BLaER1 (cell line): ENCODE measurements around the gene POLR2H.

ENCODE experiments used
- H3K27ac ChIP-seq: shearing (Covaris generic); formaldehyde crosslinking; 2 replicates; pipeline ENCODE4 v1.8.1; 2022
- H3K27me3 ChIP-seq: shearing (Covaris generic); formaldehyde crosslinking; 2 replicates; pipeline ENCODE4 v1.8.1; 2022
- H3K36me3 ChIP-seq: shearing (Covaris generic); formaldehyde crosslinking; 2 replicates; pipeline ENCODE4 v1.8.1; 2022
- H3K4me1 ChIP-seq: shearing (Covaris generic); formaldehyde crosslinking; 2 replicates; pipeline ENCODE4 v1.8.1; 2022
- H3K4me2 ChIP-seq: shearing (Covaris generic); formaldehyde crosslinking; 2 replicates; pipeline ENCODE4 v1.8.1; 2022
- H3K4me3 ChIP-seq: shearing (Covaris generic); formaldehyde crosslinking; 2 replicates; pipeline ENCODE4 v1.8.1; 2022
- H3K9ac ChIP-seq: shearing (Covaris generic); formaldehyde crosslinking; 2 replicates; pipeline ENCODE4 v1.8.1; 2022
- H3K9me3 ChIP-seq: shearing (Covaris generic); formaldehyde crosslinking; 2 replicates; pipeline ENCODE4 v1.8.1; 2022
- H4K20me1 ChIP-seq: shearing (Covaris generic); formaldehyde crosslinking; 2 replicates; pipeline ENCODE4 v1.8.1; 2022
- Cebpa-rat ChIP-seq: shearing (Covaris generic); IDR thresholded peaks from 2 replicates; pipeline ENCODE4 v1.8.1; 2022

The POLR2H gene

GRCh38 chr3:184366619-184367289, 5.2 kb downstream of the POLR2H start:
- H3K9me3 ChIP-seq = no peaks in the 10 kb centered on the region
- no peaks in the 10 kb centered on the region for H3K27me3 ChIP-seq
- H4K20me1 ChIP-seq = peaks cover 58% of the 10 kb centered on the region
- peaks cover 59% of the 10 kb centered on the region for H3K36me3 ChIP-seq
- peaks cover 18% of the 10 kb centered on the region for H3K4me1 ChIP-seq
- no peak overlapping the region for H3K27ac ChIP-seq
- no peak overlapping the region for H3K4me3 ChIP-seq
- H3K9ac ChIP-seq = no peak overlapping the region
- H3K4me2 ChIP-seq = no peak overlapping the region
- peak; percentile 51; the same call in 1 of the 2 replicates for TF ChIP-seq Cebpa-rat

GRCh38 chr3:184368116-184368515, 6.6 kb downstream of the POLR2H start:
- no peaks in the 10 kb centered on the region for H3K9me3 ChIP-seq
- H3K4me1 ChIP-seq = peaks cover 18% of the 10 kb centered on the region
- peaks cover 58% of the 10 kb centered on the region for H4K20me1 ChIP-seq
- no peak overlapping the region for H3K9ac ChIP-seq
- no peak for TF ChIP-seq Cebpa-rat
- H3K36me3 ChIP-seq = peaks cover 59% of the 10 kb centered on the region
- no peak overlapping the region for H3K4me2 ChIP-seq
- no peak overlapping the region for H3K27ac ChIP-seq
- H3K4me3 ChIP-seq = no peak overlapping the region
- H3K27me3 ChIP-seq = no peaks in the 10 kb centered on the region

- no peak for TF ChIP-seq Cebpa-rat
- Histone ChIP-seq H3K4me3 (no peak overlapping the region), H3K9ac (peak overlapping the region; percentile 18; the same call in 1 of the 2 replicates), H3K27ac (no peak overlapping the region), H3K36me3 (peaks cover 59% of the 10 kb centered on the region), H3K27me3 (peaks cover 3% of the 10 kb centered on the region; the same call in 1 of the 2 replicates), H3K4me2 (no peak overlapping the region), H3K9me3 (no peaks in the 10 kb centered on the region), H3K4me1 (peaks cover 18% of the 10 kb centered on the region), H4K20me1 (peaks cover 58% of the 10 kb centered on the region)
These were observed 7.2 kb downstream of the POLR2H start for GRCh38 chr3:184368586-184369183.

- Histone ChIP-seq H3K4me1 (no peaks in the 10 kb centered on the region), H3K9ac (no peak overlapping the region), H3K27me3 (peaks cover 3% of the 10 kb centered on the region; the same call in 1 of the 2 replicates), H3K27ac (no peak overlapping the region), H3K9me3 (no peaks in the 10 kb centered on the region), H3K4me2 (no peak overlapping the region), H3K4me3 (no peak overlapping the region), H4K20me1 (peaks cover 40% of the 10 kb centered on the region), H3K36me3 (peaks cover 39% of the 10 kb centered on the region)
- TF ChIP-seq Cebpa-rat = no peak
These were observed 10.1 kb downstream of the POLR2H start for GRCh38 chr3:184371570-184372018.

GRCh38 chr3:184372296-184372821, 10.8 kb downstream of the POLR2H start:
- Histone ChIP-seq H3K27me3 (peaks cover 4% of the 10 kb centered on the region), H3K27ac (no peak overlapping the region), H4K20me1 (peaks cover 32% of the 10 kb centered on the region), H3K4me3 (no peak overlapping the region), H3K4me2 (no peak overlapping the region), H3K9ac (no peak overlapping the region), H3K4me1 (peaks cover 2% of the 10 kb centered on the region; the same call in 1 of the 2 replicates), H3K36me3 (peaks cover 31% of the 10 kb centered on the region), H3K9me3 (no peaks in the 10 kb centered on the region)
- no peak for TF ChIP-seq Cebpa-rat

- H4K20me1 ChIP-seq = peaks cover 29% of the 10 kb centered on the region
- no peak for TF ChIP-seq Cebpa-rat
- no peak overlapping the region for H3K4me2 ChIP-seq
- H3K27ac ChIP-seq = no peak overlapping the region
- H3K27me3 ChIP-seq = peaks cover 10% of the 10 kb centered on the region
- peaks cover 26% of the 10 kb centered on the region for H3K36me3 ChIP-seq
- H3K9me3 ChIP-seq = no peaks in the 10 kb centered on the region
- peaks cover 7% of the 10 kb centered on the region; the same call in 1 of the 2 replicates for H3K4me1 ChIP-seq
- H3K9ac ChIP-seq = no peak overlapping the region
- no peak overlapping the region for H3K4me3 ChIP-seq
These were observed 11.4 kb downstream of the POLR2H start for GRCh38 chr3:184372911-184373310.

- Histone ChIP-seq H4K20me1 (peaks cover 29% of the 10 kb centered on the region), H3K27me3 (peaks cover 15% of the 10 kb centered on the region), H3K36me3 (peaks cover 21% of the 10 kb centered on the region), H3K9ac (no peak overlapping the region), H3K9me3 (no peaks in the 10 kb centered on the region), H3K4me3 (no peak overlapping the region), H3K4me1 (peaks cover 11% of the 10 kb centered on the region; the same call in 1 of the 2 replicates), H3K27ac (no peak overlapping the region), H3K4me2 (no peak overlapping the region)
- TF ChIP-seq Cebpa-rat = no peak
These were observed 11.9 kb downstream of the POLR2H start for GRCh38 chr3:184373422-184373821.

GRCh38 chr3:184375747-184376461, 14.4 kb downstream of the POLR2H start:
- no peaks in the 10 kb centered on the region for H3K9me3 ChIP-seq
- H3K4me3 ChIP-seq = no peak overlapping the region
- peaks cover 40% of the 10 kb centered on the region for H3K27me3 ChIP-seq
- no peak overlapping the region for H3K9ac ChIP-seq
- H3K4me2 ChIP-seq = no peak overlapping the region
- H4K20me1 ChIP-seq = peaks cover 28% of the 10 kb centered on the region
- H3K36me3 ChIP-seq = no peaks in the 10 kb centered on the region
- H3K4me1 ChIP-seq = peaks cover 16% of the 10 kb centered on the region; the same call in 1 of the 2 replicates
- no peak overlapping the region for H3K27ac ChIP-seq
- no peak for TF ChIP-seq Cebpa-rat

- H3K4me3 ChIP-seq = no peak overlapping the region
- TF ChIP-seq Cebpa-rat = no peak
- H3K27ac ChIP-seq = no peak overlapping the region
- H4K20me1 ChIP-seq = peaks cover 37% of the 10 kb centered on the region
- H3K4me2 ChIP-seq = peak overlapping the region; percentile 5; the same call in 1 of the 2 replicates
- peaks cover 23% of the 10 kb centered on the region; the same call in 1 of the 2 replicates for H3K4me1 ChIP-seq
- no peak overlapping the region for H3K9ac ChIP-seq
- peaks cover 55% of the 10 kb centered on the region for H3K27me3 ChIP-seq
- H3K9me3 ChIP-seq = no peaks in the 10 kb centered on the region
- H3K36me3 ChIP-seq = no peaks in the 10 kb centered on the region
These were observed 15.9 kb downstream of the POLR2H start for GRCh38 chr3:184377374-184377773.
